HG02943 (cell line): ENCODE results near the gene HINT3.
"Not testable (repeated sequence)": the region's sequence is repeated elsewhere in the genome, so short reads cannot be mapped to it uniquely, and the experiment has no call there.

Experiments used
- ATAC-seq: cut with Tn5 transposase; IDR thresholded peaks from one replicate; pipeline ENCODE4 v1.9.1; 2021; ENCODE audit warnings: mild to moderate bottlenecking, low read depth, moderate library complexity; ENCODE audit not compliant: unreplicated experiment

The HINT3 gene

DNA sequence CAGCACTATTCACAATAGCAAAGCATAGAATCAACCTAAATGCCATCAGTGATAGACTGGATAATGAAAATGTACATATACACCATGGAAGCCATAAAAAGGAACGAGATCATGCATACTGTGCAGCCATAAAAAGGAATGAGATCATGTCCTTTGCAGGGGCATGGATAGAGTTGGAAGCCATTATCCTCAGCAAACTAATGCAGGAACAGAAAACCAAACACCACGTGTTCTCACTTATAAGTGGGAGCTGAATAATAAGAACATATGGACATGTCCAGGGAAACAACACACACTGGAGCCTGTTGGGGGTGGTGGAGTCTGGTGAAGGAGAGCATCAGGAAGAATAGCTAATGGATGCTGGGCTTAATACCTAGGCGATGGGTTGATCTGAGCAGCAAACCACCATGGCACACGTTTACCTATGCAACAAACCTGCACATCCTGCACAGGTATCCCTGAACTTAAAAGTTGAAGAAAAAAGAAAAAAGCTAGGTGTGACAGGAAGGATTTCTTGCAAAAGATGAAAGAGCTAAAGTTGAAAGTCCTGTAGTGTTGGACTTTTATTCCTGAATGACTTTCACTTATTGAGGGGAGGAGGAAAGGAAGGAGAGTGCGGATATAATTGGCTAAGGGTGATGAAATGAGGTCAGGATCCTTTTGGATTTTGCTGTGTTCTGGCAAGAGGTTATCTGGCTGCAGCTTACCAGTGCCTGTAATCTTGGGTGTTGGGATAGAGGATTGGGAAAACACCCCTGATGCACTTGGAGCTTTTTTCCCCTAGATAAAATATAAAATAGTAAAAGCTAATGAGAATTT lies 38.3 kb downstream of the HINT3 start:
- ATAC-seq = no peak

DNA sequence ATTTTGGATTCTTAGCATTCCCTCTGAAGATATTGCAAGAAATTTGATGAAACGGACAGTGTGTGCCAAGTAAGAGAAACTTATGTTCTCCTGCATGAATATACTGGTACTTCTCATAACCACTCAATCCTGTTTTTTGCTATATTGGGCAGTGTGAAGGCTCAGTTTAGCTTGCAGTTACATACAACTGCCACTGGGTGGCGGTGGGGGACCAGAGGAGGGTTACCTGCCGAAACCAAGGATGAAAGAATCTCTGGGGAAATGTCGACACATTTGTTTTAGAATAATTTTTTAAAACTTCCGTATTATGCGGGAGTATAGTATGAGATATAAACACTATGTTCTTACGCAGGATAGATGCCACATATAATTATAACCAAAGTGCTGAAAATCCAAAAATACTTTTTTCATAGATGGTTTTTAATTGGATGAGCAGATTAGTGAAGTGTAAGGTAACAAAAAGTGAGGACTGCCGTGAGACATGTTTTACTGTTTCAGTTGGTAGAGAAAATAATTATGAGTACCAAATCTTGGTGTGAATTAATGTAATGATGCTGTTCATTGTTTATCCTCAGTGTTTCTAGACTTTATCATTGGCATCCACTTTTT lies 39.5 kb downstream of the HINT3 start:
- ATAC-seq = peak; percentile 92

DNA sequence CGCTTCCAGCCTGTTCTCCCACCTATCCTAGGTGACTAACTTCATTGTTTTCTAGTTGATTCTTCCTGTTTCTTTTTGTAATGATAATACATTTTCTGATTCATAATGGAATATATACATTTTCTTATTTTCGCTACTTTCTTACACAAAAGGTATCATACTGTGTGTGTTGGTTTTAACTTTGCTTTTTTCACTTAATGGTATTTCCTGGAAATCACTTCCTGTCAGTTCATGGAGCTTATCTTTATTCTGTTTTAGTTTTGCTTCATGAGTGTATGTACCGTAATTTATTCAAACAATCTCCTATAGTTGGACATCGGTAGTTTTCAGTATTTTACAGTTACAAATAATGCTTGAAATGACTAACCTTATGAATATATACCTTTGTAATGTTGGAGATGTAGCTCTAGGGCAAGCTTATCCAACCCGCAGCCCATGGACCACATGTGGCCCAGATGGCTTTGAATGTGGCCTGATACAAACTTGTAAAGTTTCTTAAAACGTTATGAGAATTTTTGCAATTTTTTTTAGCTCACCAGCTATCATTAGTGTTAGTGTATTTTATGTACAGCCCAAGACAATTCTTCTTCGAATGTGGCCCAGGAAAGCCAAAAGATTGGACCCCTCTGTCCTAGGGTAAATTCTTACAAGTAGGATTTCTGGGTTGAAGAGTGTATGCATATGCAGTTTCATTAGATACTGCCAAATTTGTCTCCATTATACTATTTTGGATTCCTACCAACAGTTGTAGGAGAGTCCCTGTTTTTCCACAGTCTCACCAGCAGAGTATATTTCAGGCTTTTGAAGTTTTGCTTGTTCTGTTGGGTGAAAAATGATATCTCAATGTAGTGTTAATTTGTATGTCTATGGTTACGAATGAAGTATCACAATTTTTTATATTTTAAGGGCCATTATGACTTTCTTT lies 46.4 kb downstream of the HINT3 start:
- ATAC-seq = no peak

DNA sequence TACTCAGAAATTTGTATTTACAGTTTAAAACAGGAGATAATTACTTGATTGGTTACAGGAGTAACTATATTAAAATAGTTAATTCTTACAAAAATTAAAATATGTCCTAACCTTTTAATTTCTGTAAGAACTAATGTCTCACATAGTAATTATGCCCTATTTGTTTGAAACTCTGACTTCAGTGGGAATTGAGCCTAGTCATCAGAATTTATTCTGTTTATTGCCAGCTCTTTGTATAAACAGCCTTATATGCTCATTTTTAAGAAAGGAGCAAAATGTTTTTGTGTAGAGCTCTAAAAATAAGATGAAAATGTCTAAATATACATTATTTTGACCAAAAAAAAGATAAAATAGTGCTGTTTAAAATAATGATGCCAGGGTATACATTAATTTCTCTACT lies 51.2 kb downstream of the HINT3 start:
- no peak for ATAC-seq

DNA sequence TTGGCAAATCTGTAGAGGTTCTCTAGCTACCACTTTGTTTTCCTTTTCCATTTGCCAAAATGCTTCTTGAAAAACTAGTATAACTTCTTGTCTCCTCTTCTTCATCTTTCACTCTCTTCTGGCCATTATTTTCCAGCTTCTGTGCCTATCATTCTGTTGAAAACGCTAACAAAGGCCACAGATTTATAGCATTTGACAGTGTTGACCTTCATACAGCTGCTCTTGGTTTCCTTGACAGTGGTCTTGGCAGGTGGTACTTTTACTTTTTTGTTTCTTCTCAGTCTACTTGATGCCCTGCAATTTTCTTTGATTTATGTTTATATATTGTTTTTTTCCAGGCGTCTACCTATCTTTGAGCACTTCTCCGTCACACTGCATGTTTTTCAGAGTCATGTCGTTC lies 53.5 kb downstream of the HINT3 start:
- no peak for ATAC-seq

DNA sequence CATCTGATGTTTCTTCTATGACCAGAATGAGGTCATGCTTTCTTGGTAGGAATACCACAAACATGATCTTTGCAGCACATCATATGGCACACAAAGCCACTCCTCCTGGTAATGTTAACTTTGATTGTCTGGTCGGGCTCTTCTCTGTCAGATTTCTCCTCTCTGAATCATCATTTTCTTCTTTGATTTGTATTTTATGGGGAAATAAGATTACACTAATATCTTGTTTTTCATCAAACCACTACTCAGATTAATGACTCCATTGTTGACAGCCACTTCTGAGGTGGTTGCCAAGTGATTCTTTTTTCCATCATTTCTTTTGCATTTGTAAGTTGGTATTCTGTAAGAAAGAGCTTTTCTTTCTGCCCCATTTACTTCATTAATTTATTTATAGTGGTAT lies 59.3 kb downstream of the HINT3 start:
- ATAC-seq = no peak

DNA sequence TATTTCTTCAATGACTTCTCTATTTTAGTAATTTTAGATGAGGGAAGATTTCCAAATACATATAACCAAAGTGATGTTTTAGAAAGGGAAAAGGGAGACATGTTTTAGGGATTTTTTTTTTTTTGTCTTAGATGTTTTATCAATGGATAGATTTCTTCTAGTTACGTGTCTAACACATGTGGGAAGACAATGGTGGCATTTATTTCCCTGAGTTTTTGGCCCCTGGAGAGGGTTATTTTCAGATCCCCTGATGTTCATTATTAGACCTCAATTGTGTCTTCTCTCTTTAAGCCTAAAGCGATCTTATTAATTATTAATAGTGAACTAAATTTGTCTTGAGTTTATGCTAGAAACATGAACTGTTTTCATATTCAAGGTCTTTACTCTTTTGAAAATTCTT lies 60.0 kb downstream of the HINT3 start:
- no peak for ATAC-seq

DNA sequence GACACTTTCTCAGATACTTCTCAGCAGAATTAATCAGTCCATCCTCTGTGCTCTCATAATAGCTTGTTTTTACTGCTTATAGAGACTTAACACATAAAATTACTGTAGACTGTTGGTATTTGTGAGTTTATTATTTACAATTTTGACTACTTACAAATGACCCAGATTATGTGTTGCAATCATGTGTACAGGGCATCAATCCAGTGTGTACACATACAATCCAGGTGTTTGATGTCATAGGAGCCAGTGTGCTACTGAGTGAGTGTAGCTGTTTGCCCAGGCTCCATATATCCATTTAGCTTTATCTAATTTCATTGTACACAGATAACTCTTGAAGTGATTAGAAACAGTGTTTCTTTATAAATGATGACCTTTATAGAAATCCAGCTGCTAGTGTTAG lies 61.1 kb downstream of the HINT3 start:
- ATAC-seq = no peak

DNA sequence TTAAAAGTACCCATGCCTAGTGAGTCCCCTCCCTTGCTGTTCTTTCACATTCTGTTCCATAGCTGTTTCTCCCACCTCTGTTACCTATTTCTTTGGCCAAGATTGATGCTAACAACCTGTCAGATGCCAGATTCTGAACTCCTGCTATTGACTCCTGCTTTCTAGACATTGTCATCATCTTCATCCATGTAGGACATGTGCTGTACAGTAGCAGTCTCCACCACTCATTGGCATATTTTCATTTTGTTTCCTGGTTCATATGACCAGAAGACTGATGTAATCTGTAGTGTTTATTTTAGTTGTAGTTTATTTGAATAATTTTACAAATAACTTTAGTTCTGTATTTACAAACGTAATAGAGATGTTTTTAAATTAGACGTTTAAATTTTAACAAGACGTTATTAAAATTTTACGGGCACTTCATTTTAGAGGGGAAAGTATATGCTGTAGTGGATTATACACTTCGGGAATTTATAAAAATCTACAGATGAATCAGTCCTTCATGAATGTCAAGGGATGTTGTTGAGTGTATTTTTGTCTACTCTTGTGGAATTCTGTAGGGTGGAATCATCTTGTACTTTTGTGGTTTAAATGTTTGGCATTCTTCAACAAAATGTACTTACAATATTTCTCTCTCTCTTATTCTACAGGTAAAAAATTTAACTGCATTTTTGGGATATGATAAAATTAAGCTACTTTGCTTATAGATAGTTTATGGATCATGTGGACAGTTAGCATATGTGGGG lies 63.9 kb downstream of the HINT3 start:
- no peak for ATAC-seq

DNA sequence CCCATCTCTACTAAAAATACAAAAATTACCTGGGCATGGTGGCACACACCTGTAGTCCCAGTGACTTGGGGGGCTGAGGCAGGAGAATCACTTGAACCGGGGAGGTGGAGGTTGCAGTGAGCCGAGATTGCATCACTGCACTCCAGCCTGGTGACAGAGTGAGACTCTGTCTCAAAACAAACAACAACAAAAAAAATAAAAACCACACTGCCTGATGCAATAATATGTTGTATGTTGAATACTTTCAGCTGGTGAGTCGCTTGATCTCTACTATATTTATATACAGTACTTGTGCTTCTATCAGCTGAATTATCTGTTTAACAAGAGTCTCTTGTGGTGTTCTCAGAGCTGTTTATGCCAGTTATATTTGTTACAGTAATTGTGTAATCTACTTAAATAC lies 66.9 kb downstream of the HINT3 start:
- ATAC-seq = not testable (repeated sequence)

DNA sequence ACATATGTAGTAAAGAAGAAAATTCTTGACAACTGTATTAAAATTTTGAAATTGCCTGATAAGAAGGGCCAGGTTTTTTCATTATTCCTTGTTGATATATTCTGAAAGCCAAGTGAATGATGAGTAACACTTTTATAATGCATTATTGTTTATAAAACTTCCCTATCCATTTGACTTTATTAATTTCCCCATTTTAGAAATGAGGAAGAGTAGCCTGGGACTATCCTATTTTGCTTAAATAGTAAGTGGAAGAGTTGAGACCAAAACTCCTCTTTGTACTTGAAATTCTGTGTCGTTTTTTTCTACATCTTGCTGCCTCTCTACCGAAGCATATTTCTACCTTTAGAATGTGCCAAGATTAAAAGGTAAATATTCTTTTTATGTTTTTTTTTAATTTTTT lies 69.4 kb downstream of the HINT3 start:
- ATAC-seq = no peak

DNA sequence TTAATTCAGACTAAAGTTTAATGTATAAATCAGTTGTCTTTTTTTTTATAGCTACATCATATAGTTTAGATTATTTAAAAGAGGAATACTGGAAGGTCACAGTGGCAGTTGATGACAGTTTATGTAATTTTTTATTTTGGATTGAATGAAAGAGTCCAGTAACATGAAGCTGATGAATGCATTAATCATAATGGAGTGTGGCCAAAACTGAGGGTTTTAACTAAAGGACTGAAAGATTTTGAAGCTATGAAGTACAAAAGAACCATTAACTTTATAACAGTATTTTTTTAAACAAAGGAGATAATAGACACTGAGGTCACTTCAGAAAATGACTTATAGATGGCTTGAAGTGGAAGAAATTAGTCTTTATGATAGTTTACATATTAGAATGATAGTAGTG lies 71.0 kb downstream of the HINT3 start:
- ATAC-seq = no peak
